HCT116 (cell line): Measurements from ENCODE around the gene POLR3C.

Experiments used
- CEBPB ChIP-seq: IDR thresholded peaks from 2 replicates; pipeline ENCODE4 v1.6.1; 2012; ENCODE audit warnings: low read depth
- EZH2 ChIP-seq: fragments of 200-600 bp; sonication (generic); IDR thresholded peaks from 2 replicates; pipeline ENCODE4 v1.6.1; 2017; ENCODE audit warnings: antibody characterized with exemption, mixed run types
- EZH2phosphoT487 ChIP-seq: fragments of 200-600 bp; IDR thresholded peaks from 2 replicates; pipeline ENCODE4 v1.6.1; 2018; ENCODE audit warnings: antibody characterized with exemption, borderline replicate concordance
- JUND ChIP-seq: IDR thresholded peaks from 2 replicates; pipeline ENCODE4 v1.6.1; 2012
- POLR2A ChIP-seq: IDR thresholded peaks from 2 replicates; pipeline ENCODE4 v1.7.0; 2011; ENCODE audit warnings: borderline replicate concordance; ENCODE audit not compliant: insufficient read depth, insufficient read length; ENCODE audit errors: extremely low read depth
- POLR2AphosphoS5 ChIP-seq: IDR thresholded peaks from 2 replicates; pipeline ENCODE4 v1.6.1; 2011; ENCODE audit warnings: mild to moderate bottlenecking, low read depth, low read length, moderate library complexity
- RAD21 ChIP-seq: IDR thresholded peaks from 2 replicates; pipeline ENCODE4 v1.6.1; 2012; ENCODE audit warnings: low read depth, mild to moderate bottlenecking
- TCF7L2 ChIP-seq: IDR thresholded peaks from 2 replicates; pipeline ENCODE4 v1.7.0; 2011; ENCODE audit warnings: borderline replicate concordance, inconsistent platforms; ENCODE audit not compliant: insufficient read depth, insufficient read length; ENCODE audit errors: extremely low read depth
- YY1 ChIP-seq: IDR thresholded peaks from 2 replicates; pipeline ENCODE4 v1.6.1; 2011; ENCODE audit warnings: low read length, low read depth, moderate library complexity, mild to moderate bottlenecking; ENCODE audit not compliant: insufficient replicate concordance; ENCODE audit errors: extremely low read depth
- ZNF274 ChIP-seq: fragments of 200-500 bp; sonication (Bioruptor generic); IDR thresholded peaks from 2 replicates; pipeline ENCODE4 v1.6.1; 2014; ENCODE audit warnings: mild to moderate bottlenecking, low read depth, low read length, inconsistent platforms
- TF ChIP-seq, protein P1 (sequence below), 3 experiments: fragments of 200-600 bp in 1 of 3; sonication (generic) in 1 of 3; IDR thresholded peaks in 2 of 3; conservative IDR thresholded peaks in 1 of 3; 2 replicates each; pipeline ENCODE4 v1.5.1; 2012 to 2017; ENCODE audit warnings: low read depth in 2 of 3, low read length in 2 of 3, antibody characterized with exemption in 1 of 3, borderline replicate concordance in 1 of 3, control low read depth in 1 of 3, mild to moderate bottlenecking in 1 of 3, mixed read lengths in 1 of 3, mixed run types in 1 of 3, moderate library complexity in 1 of 3; ENCODE audit not compliant: insufficient read depth in 1 of 3
- TF ChIP-seq, protein P2 (sequence below): IDR thresholded peaks from 2 replicates; pipeline ENCODE4 v1.6.1; 2012
- TF ChIP-seq, protein P3 (sequence below): IDR thresholded peaks from 2 replicates; pipeline ENCODE4 v1.6.1; 2012

GRCh38 chr1:145863282-145864018, 39.5 kb downstream of the POLR3C start:
- TF ChIP-seq YY1 (no peak), RAD21 (no peak), JUND (no peak), POLR2A (no peak), EZH2 (no peak), ZNF274 (no peak), POLR2AphosphoS5 (no peak), TCF7L2 (no peak), EZH2phosphoT487 (no peak), CEBPB (no peak)
- TF ChIP-seq, protein P1, sequence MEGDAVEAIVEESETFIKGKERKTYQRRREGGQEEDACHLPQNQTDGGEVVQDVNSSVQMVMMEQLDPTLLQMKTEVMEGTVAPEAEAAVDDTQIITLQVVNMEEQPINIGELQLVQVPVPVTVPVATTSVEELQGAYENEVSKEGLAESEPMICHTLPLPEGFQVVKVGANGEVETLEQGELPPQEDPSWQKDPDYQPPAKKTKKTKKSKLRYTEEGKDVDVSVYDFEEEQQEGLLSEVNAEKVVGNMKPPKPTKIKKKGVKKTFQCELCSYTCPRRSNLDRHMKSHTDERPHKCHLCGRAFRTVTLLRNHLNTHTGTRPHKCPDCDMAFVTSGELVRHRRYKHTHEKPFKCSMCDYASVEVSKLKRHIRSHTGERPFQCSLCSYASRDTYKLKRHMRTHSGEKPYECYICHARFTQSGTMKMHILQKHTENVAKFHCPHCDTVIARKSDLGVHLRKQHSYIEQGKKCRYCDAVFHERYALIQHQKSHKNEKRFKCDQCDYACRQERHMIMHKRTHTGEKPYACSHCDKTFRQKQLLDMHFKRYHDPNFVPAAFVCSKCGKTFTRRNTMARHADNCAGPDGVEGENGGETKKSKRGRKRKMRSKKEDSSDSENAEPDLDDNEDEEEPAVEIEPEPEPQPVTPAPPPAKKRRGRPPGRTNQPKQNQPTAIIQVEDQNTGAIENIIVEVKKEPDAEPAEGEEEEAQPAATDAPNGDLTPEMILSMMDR (IDR thresholded peaks at IDR 0.05 in 2 of 3, conservative IDR thresholded peaks at IDR 0.05 in 1 of 3; ENCODE audit: borderline replicate concordance in 1 of 3, insufficient read depth in 1 of 3, low read depth in 2 of 3, low read length in 2 of 3): no peak
- TF ChIP-seq, protein P2, sequence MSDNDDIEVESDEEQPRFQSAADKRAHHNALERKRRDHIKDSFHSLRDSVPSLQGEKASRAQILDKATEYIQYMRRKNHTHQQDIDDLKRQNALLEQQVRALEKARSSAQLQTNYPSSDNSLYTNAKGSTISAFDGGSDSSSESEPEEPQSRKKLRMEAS: no peak
- TF ChIP-seq, protein P3, sequence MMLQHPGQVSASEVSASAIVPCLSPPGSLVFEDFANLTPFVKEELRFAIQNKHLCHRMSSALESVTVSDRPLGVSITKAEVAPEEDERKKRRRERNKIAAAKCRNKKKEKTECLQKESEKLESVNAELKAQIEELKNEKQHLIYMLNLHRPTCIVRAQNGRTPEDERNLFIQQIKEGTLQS: no peak
